IPS-15b (cell line): ENCODE measurements around the gene DDX5.

Experiments used
- H3K27me3 ChIP-seq: one replicate; pipeline ENCODE4 v1.6.1; 2013; ENCODE audit warnings: low read length; ENCODE audit not compliant: control insufficient read depth, insufficient read depth
- H3K36me3 ChIP-seq: one replicate; pipeline ENCODE4 v1.6.1; 2013; ENCODE audit warnings: low read length; ENCODE audit not compliant: control insufficient read depth, insufficient read depth
- H3K4me1 ChIP-seq: one replicate; pipeline ENCODE4 v1.6.1; 2013; ENCODE audit warnings: mild to moderate bottlenecking, low read length; ENCODE audit not compliant: control insufficient read depth, insufficient read depth
- H3K4me3 ChIP-seq: one replicate; pipeline ENCODE4 v1.5.1; 2013; ENCODE audit warnings: low read depth, low read length
- H3K9ac ChIP-seq: one replicate; pipeline ENCODE4 v1.6.1; 2013; ENCODE audit warnings: low read depth, mild to moderate bottlenecking, low read length
- H3K9me3 ChIP-seq: one replicate; pipeline ENCODE4 v1.6.1; 2013; ENCODE audit warnings: mild to moderate bottlenecking, low read length; ENCODE audit not compliant: control insufficient read depth, insufficient read depth

The DDX5 gene

DNA sequence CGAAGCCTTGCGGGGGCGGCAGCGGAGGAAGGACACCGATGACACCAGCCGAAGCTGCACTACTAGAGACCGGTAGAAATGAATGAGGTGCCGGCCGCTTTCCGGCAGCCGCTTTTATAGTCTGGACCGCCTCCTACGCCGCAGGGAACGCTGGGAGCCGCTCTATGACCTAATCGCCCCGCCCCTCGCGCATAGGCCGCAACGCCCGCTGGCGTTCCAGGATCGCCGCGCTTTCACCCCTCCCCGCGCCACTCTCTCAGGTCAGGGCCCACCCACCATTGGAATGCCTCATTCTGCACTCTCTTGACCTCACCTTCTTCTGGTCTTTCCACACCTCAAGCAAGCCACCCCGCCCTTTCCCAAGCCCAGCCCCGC is at the start of gene DDX5:
Gene DDX5 (minus strand): TSS at position 89 of the 375 bp plus-strand sequence. CDS start 170 bp downstream, outside the sequence.
- Histone ChIP-seq H3K27me3 (no peaks in the 10 kb centered on the region), H3K9me3 (no peaks in the 10 kb centered on the region), H3K4me3 (peak within 1 kb of the TSS; percentile 98), H3K4me1 (no peaks in the 10 kb centered on the region), H3K9ac (peak within 1 kb of the TSS; percentile 100), H3K36me3 (peaks cover 30% of the 10 kb centered on the region)

DNA sequence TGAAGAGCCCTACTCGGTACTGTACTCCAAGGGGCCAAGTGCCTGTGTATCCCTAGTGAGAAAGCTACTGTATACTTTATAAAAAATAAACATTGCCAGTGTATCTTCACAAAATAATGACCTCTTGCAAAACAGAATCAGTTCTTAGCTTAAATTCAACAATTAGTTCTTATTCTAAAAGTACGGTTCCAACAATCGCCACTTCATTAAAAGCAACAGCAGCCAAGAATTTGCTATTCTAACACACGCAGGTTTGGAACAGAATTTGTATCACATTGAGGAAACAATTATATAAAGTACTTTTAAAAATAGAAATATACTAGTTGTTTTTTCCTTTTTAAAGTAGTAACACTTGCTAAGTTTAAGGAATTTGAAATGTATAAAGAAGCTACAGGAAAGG is 49.2 kb upstream of the DDX5 start:
- no peaks in the 10 kb centered on the region for H3K4me1 ChIP-seq
- H3K9ac ChIP-seq, result no peak overlapping the region
- no peaks in the 10 kb centered on the region for H3K9me3 ChIP-seq
- no peak overlapping the region for H3K4me3 ChIP-seq
- no peaks in the 10 kb centered on the region for H3K27me3 ChIP-seq
- no peaks in the 10 kb centered on the region for H3K36me3 ChIP-seq

DNA sequence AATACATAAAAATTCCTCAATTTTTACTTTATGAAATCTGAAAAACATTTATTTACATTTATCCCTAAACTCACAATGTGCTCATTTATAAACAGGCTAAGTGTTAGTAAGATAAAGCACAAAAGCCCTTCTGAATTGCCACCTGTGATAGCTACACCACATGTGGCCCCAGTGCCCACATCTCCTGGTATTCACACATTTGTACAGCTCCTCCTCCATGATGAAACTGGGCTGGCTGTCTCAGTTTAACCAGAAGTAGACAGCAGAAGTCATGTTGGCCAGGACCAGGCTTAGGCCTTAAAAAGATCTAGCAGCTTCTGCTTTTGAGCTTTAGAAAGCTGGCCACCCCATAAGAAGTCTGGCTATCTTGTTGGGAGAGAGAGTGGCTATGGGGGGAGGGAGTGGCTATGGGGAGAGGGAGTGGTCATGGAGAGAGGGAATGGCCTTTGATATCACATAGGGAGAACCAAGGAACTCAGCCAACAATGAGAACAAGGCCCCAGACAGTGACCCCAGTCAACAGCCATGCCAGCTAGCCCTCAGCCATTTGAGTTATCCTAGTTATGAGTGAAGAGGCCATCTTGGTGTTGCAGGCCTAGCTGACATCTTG is 48.0 kb upstream of the DDX5 start:
- Histone ChIP-seq H3K9ac (no peak overlapping the region), H3K27me3 (no peaks in the 10 kb centered on the region), H3K36me3 (no peaks in the 10 kb centered on the region), H3K4me3 (no peak overlapping the region), H3K4me1 (no peaks in the 10 kb centered on the region), H3K9me3 (no peaks in the 10 kb centered on the region)

DNA sequence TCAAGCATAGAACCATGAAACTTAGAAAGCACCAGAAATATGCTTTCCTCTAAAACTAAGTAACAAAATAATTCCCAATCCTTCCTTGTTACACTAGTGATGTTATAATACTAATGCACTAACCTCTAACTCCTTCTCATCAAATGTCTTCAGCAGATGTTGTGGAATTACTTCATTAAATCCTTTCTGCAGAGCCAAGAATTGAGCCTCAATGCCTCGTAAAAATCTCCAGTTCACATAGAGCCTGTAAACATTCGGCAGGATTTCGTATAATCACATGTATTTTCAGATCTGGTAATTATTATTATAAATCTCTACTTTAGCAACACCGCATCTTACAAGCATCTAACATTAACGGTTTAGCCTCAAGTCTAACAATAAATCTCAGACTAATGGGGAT is 45.4 kb upstream of the DDX5 start:
- Histone ChIP-seq H3K4me3 (no peak overlapping the region), H3K27me3 (no peaks in the 10 kb centered on the region), H3K9me3 (no peaks in the 10 kb centered on the region), H3K9ac (no peak overlapping the region), H3K4me1 (peaks cover 4% of the 10 kb centered on the region), H3K36me3 (no peaks in the 10 kb centered on the region)

DNA sequence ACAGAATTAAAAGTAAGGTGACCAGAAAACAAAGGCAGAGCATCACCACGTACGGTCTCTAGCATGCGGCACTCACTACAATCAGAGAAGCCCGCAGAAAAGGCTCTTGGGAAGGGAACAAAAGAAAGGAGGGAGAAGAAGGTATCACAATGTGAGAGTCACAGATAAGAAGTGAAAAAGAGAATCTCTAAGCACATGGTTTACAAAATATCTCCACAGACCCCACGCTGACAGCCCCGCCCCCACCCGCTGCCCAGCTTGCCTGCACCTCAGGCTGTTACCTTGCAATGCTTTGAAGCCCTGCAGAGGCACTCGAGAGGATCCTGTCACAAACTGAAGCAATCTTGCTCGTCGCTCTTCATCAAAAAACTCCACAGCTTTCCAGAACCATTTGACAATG is 41.2 kb upstream of the DDX5 start:
- Histone ChIP-seq H3K4me3 (no peak overlapping the region), H3K9ac (no peak overlapping the region), H3K27me3 (no peaks in the 10 kb centered on the region), H3K4me1 (peaks cover 4% of the 10 kb centered on the region), H3K9me3 (no peaks in the 10 kb centered on the region), H3K36me3 (no peaks in the 10 kb centered on the region)

DNA sequence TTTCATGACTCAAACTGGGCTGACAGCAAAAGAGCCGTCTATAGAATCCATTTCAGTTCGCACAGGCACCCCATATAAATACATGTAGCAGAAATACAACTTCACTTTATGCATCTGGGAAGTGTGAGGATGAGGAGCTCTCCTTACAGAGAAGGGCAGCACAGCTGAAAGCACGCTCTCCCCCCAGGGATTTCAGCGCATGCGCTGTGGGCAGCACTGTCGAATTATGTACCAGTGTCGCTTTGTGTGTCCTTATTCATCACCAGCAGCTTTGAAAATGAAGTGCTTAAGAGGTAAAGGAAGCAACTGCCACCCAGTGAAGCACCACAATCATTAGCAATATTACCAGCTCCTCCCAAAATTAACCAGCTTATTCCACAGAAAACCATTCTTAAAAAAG is 40.6 kb upstream of the DDX5 start:
- H3K4me1 ChIP-seq, result peaks cover 4% of the 10 kb centered on the region
- no peaks in the 10 kb centered on the region for H3K27me3 ChIP-seq
- H3K9ac ChIP-seq, result no peak overlapping the region
- no peak overlapping the region for H3K4me3 ChIP-seq
- no peaks in the 10 kb centered on the region for H3K36me3 ChIP-seq
- no peaks in the 10 kb centered on the region for H3K9me3 ChIP-seq

DNA sequence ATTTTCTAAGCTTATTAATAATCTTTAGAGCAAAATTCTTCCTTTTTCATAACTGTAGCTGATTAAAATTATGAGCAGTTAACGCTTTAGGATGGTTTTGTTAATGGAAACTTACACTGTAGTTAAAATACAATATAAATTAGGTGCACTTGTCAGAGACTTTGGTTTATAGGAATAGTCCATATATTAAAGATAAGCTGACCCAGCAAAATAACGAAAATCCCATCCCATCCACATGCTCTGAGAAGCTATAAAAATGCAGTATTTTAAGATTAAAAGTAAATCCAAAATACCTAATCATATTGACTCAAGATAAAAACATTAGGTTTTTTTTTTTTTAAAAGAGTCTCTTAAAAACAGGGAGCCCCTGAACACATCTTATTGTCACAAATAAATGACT is 38.7 kb upstream of the DDX5 start:
- peaks cover 4% of the 10 kb centered on the region for H3K4me1 ChIP-seq
- no peaks in the 10 kb centered on the region for H3K9me3 ChIP-seq
- H3K4me3 ChIP-seq, result no peak overlapping the region
- peak overlapping the region; percentile 8 for H3K9ac ChIP-seq
- H3K27me3 ChIP-seq, result no peaks in the 10 kb centered on the region
- no peaks in the 10 kb centered on the region for H3K36me3 ChIP-seq

DNA sequence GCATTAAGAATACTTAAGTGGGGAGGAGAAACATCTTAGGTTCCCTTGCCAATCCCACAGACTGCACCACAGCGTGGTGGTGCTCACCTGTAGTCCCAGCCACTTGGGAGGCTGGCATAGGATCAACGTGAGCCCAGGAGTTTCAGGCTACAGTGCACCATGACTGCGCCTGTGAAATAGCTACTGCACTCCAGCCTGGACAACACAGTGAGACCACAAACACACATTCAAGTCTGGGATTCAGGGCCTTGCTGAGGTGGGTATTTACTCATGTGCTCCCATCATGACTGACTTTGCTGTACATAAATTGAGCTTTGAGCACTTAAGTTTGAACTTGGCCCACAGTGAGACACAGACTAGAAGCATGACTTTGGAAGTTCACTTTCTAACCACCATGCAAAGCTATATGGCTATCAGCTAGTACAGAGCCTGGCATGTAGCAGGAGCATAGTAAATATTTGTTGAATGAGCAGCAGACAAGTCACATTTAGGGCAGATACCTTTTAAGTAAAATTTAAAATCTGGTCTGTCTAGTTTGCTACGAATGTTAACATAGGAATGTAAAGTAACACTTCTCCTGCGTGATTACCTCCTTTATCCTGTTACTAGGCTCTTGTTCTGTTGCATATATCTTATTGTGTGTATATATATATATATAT is 34.2 kb upstream of the DDX5 start:
- Histone ChIP-seq H3K9me3 (no peaks in the 10 kb centered on the region), H3K4me1 (no peaks in the 10 kb centered on the region), H3K27me3 (no peaks in the 10 kb centered on the region), H3K9ac (no peak overlapping the region), H3K36me3 (no peaks in the 10 kb centered on the region), H3K4me3 (no peak overlapping the region)

DNA sequence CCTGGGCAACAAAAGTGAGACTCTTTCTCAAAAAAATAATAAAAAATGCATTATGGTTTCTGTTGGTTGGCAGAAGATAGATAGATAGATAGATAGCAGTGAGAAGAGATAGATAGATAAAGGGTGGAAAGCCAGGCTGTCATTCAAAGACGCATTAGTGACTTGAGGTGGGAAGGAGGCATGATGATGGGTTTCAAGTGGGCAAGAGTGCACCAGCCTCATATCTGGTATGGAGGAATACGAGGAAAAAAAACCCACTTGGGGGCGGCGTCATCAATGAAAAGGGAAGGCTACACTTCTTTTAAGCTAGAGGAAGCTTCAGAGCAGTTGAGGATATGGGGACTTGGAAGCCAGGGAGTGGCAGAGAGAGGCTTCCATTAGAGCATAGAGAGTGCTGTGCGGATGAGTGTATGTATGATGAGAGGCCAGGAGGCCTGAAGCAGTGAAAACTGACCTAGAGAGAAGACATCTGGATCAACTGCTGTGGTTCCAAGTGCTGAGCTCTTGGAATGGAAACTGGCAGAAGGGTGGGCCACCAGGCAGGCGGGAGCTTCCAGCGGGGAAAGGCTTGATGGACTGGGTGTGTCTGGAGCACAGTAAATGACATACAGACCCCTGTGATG is 32.5 kb upstream of the DDX5 start:
- Histone ChIP-seq H3K4me3 (no peak overlapping the region), H3K9ac (no peak overlapping the region), H3K27me3 (no peaks in the 10 kb centered on the region), H3K36me3 (peaks cover 8% of the 10 kb centered on the region), H3K9me3 (no peaks in the 10 kb centered on the region), H3K4me1 (no peaks in the 10 kb centered on the region)

DNA sequence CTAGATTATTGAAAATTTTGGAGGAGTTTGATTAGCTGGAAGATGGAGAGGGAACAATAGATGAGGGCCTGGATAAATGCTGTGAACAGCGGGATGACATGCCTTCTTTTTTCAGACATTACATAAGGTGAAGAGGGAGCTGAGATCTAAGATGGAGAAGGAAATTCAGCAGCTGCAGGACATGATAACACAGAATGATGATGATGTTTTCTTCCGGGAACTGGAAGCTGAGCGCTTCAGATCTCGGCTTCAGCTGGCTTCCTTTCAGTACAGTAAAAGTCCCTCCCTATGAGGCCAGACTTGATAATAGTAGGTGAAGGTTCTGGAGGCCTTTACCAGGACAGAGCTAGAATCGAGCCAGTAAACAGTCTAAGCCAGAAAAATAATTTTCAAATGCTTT is 31.4 kb upstream of the DDX5 start:
- Histone ChIP-seq H3K9ac (no peak overlapping the region), H3K36me3 (peaks cover 12% of the 10 kb centered on the region), H3K4me1 (no peaks in the 10 kb centered on the region), H3K9me3 (no peaks in the 10 kb centered on the region), H3K4me3 (no peak overlapping the region), H3K27me3 (no peaks in the 10 kb centered on the region)

DNA sequence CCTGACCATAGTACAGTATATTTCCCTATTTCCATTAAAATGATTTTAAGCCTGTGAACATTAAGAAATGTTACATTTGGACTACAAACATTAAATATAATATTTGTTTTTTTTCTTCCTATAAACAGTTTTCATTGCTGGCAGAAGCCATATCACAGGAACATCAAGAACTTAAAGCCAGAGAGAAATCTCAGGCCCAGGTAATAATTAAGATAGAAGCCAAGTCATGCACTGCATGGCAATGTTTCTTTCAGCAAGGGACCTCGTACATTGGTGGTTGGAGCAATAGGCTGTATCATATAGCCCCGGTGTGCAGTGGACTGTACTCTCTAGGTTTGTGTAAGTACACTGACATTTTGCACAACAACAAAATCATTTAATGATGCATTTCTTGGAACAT is 30.8 kb upstream of the DDX5 start:
- no peaks in the 10 kb centered on the region for H3K9me3 ChIP-seq
- no peaks in the 10 kb centered on the region for H3K27me3 ChIP-seq
- no peak overlapping the region for H3K4me3 ChIP-seq
- no peaks in the 10 kb centered on the region for H3K4me1 ChIP-seq
- H3K36me3 ChIP-seq, result peaks cover 18% of the 10 kb centered on the region
- H3K9ac ChIP-seq, result no peak overlapping the region

DNA sequence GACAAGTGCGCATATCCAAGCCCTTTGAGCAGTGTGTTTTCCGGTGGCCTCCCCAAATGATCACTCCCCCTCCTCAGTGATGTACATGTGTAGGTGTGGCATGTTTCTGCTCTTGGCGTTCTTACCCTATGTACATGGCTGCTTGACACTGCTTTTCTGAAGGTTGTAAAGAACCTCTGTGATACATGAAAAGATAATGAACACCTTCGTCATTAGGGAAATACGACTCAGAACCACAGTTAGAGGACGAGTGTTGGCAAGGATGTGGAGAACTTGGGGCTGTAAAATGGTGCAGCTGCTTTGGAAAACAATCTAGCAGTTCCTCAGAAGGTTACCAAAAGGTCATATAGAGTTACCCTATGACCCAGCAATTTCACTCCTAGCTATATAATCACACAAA is 29.3 kb upstream of the DDX5 start:
- Histone ChIP-seq H3K36me3 (peaks cover 30% of the 10 kb centered on the region), H3K9me3 (no peaks in the 10 kb centered on the region), H3K27me3 (no peaks in the 10 kb centered on the region), H3K4me3 (no peak overlapping the region), H3K4me1 (no peaks in the 10 kb centered on the region), H3K9ac (no peak overlapping the region)
